ENCODE data around the gene GPANK1. TPM values are rescaled to one million over a fixed set of nuclear protein-coding genes. Genes with fewer than 3 reads are reported as not detected.
A peak's percentile ranks its signal among the peaks of the same experiment; 100 is the strongest.

Gene GPANK1
- total RNA-seq, 4 donors from 2014 or later: 6.9 to 16.0 (median 10.9) TPM

- 0% methylated on average over 48 to 50 of the region's 50 CpGs for WGBS, 2 donors
- Histone ChIP-seq H3K27me3 (no peaks in the 10 kb centered on the region), H3K4me3 (peak overlapping the region; percentile 80 to 98 (median 86)), H3K4me1 (peaks cover 11 to 35% (median 14%) of the 10 kb centered on the region in 3 donors), H3K27ac (peak overlapping the region; percentile 97 to 99 (median 98)), H3K36me3 (peaks cover 13 to 18% (median 16%) of the 10 kb centered on the region in 3 donors), H3K9me3 (no peaks in the 10 kb centered on the region)
- intact Hi-C loops (cut with DNase I): no loop called here
- peak; percentile 94 for DNase-seq
- TF ChIP-seq CTCF (IDR thresholded peaks at IDR 0.05) (peak in 3 of 6 experiments; percentile 13 to 26 (median 25)), POLR2A (IDR thresholded peaks at IDR 0.05) (peak in 3 of 4 donors; percentile 85 to 91 (median 88))
Observed at GRCh38 chr6:31619805-31620585, 44.8 kb downstream of the GPANK1 start.

GRCh38 chr6:31617010-31617409 is 47.8 kb downstream of the GPANK1 start:
- peaks cover 4 to 16% (median 6%) of the 10 kb centered on the region in 3 donors for H3K4me1 ChIP-seq
- no peaks in the 10 kb centered on the region for H3K9me3 ChIP-seq
- H3K27ac ChIP-seq: no peak overlapping the region
- no peak overlapping the region for H3K4me3 ChIP-seq
- no peak for DNase-seq
- TF ChIP-seq POLR2A (IDR thresholded peaks at IDR 0.05): no peak
- no peak for TF ChIP-seq CTCF (IDR thresholded peaks at IDR 0.05)
- intact Hi-C loops (cut with DNase I): no loop called here
- H3K27me3 ChIP-seq: no peaks in the 10 kb centered on the region
- no peaks in the 10 kb centered on the region for H3K36me3 ChIP-seq
- WGBS, 2 donors: 65 to 72% methylated on average over 2 of the region's 2 CpGs

DNA sequence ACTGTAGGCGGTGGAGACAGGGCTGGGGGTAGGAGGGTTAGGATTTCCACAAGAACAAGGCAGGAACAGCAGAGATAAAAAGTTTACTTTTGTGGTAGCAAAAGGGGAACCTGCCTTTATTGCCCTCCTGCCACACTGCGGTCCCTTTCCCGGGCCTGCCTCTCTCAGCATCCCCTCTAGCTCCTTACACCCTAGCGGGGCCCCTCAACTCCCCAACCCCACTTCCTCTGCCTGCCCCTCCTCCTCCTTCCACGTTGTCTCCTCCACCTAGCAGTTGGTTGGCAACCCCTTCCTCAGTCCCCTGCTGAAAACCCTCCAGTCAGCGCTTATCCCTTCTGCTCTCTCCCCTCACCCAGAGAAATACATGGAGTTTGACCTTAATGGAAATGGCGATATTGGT is 49.0 kb downstream of the GPANK1 start:
- intact Hi-C loops (cut with DNase I): no loop called here
- H3K4me3 ChIP-seq: peak overlapping the region in 2 of 4 donors; percentile 17 to 45
- TF ChIP-seq POLR2A (IDR thresholded peaks at IDR 0.05) (no peak), CTCF (IDR thresholded peaks at IDR 0.05) (no peak)
- H3K27me3 ChIP-seq: no peaks in the 10 kb centered on the region
- WGBS, 2 donors: 63 to 68% methylated on average over 6 to 7 of the region's 7 CpGs
- no peaks in the 10 kb centered on the region for H3K36me3 ChIP-seq
- peak overlapping the region in 2 of 4 donors; percentile 13 to 68 for H3K27ac ChIP-seq
- peaks cover 0 to 5% (median 3%) of the 10 kb centered on the region in 3 donors for H3K4me1 ChIP-seq
- no peaks in the 10 kb centered on the region for H3K9me3 ChIP-seq
- DNase-seq: no peak

DNA sequence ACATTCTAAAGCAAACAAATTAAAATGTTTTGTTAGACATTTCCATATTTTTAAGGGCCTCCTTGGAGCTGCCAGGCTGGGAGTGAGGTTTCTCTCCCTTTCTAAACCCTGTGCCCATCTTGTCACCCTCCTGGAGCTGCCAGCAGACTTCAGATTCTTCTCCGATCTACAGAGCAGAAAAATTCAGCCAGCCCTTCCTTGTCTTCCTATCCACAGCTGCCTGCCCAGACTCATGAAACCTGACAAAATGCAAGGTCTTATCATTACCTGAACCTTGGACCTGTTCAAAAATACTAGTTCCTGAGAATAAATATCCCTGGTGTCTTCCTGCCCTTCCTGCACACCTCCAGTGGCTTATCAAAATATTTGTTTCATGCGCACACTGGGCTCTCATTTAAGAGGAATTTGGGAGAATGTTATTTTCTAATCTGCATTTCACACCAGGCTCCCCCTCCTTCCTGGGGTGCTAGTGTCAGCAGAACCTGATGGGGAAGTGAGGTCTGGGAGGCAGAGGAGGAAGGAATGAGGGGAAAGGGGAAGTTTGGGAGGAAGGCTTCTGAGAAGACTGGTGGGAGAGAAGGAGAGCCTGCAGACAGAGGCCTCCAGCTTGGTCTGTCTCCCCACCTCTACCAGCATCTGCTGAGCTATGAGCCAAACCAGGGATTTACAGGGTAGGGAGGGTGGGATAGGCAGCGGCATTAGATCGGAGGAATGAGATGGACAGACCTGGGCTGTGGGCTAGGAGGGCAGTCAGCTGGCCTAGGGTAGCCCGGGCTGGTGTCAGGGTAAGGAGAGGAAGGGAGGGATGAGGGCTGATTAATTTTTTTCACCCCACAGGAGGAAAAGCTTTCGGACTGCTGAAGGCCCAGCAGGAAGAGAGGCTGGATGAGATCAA is 49.9 kb downstream of the GPANK1 start, which contains the start of gene AIF1:
Gene AIF1, plus strand, starts transcription at position 551 of the 895 bp plus-strand sequence. Its CDS starts 96 bp downstream, at position 647.
- H3K9me3 ChIP-seq: no peaks in the 10 kb centered on the region
- TF ChIP-seq POLR2A (IDR thresholded peaks at IDR 0.05) (no peak), CTCF (IDR thresholded peaks at IDR 0.05) (no peak)
- no peak for DNase-seq
- intact Hi-C loops (cut with DNase I): no loop called here
- H3K4me1 ChIP-seq: peaks cover 0 to 5% (median 3%) of the 10 kb centered on the region in 3 donors
- H3K4me3 ChIP-seq: peak within 1 kb of the TSS in 2 of 4 donors; percentile 17 to 45
- peak within 1 kb of the TSS in 2 of 4 donors; percentile 36 to 68 for H3K27ac ChIP-seq
- no peaks in the 10 kb centered on the region for H3K27me3 ChIP-seq
- WGBS, 2 donors: 62 to 72% methylated on average over 6 of the region's 6 CpGs
- no peaks in the 10 kb centered on the region for H3K36me3 ChIP-seq

Data from esophagus squamous epithelium (tissue), 5 donors.